Type B pancreatic cell (in vitro differentiated cells): Measurements from ENCODE around the gene MYLK. TPM values are rescaled to one million over a fixed set of nuclear protein-coding genes. Genes with fewer than 3 reads are reported as not detected.
"Not testable (repeated sequence)": the region's sequence is repeated elsewhere in the genome, so short reads cannot be mapped to it uniquely, and the experiment has no call there.

ENCODE experiments used
- DNase-seq: peaks from one replicate; pipeline ENCODE4 v3.0.0; 2021; ENCODE audit warnings: mixed read lengths; ENCODE audit not compliant: unreplicated experiment; ENCODE audit errors: extremely low spot score
- H3K27ac Mint-ChIP-seq: 2 replicates; pipeline ENCODE4 v1.8.0; 2021; ENCODE audit warnings: mild to moderate bottlenecking, mixed read lengths
- H3K27me3 Mint-ChIP-seq: 2 replicates; pipeline ENCODE4 v1.8.0; 2021; ENCODE audit warnings: mixed read lengths
- H3K36me3 Mint-ChIP-seq: 2 replicates; pipeline ENCODE4 v1.8.0; 2021; ENCODE audit warnings: mixed read lengths
- H3K4me1 Mint-ChIP-seq: one replicate; pipeline ENCODE4 v1.8.0; 2021; ENCODE audit warnings: mixed read lengths; ENCODE audit not compliant: unreplicated experiment
- H3K4me3 Mint-ChIP-seq: 2 replicates; pipeline ENCODE4 v1.8.0; 2021; ENCODE audit warnings: mild to moderate bottlenecking, mixed read lengths
- H3K9me3 Mint-ChIP-seq: 2 replicates; pipeline ENCODE4 v1.8.0; 2021; ENCODE audit warnings: mixed read lengths
- CTCF ChIP-seq: fragments of 200-600 bp; sonication (generic); conservative IDR thresholded peaks from 2 replicates; pipeline ENCODE4 v1.5.0; 2021; ENCODE audit warnings: antibody characterized with exemption, mild to moderate bottlenecking
- total RNA-seq: library from RNA; stranded (reverse); gene quantifications from 2 replicates; pipeline ENCODE4 v1.2.1, GENCODE V29; 2021; ENCODE audit warnings: low replicate concordance

The MYLK gene
- total RNA-seq, 1 donor from 2014 or later, result 16.8 TPM

- Mint-ChIP-seq H3K27ac (no peak overlapping the region), H3K4me3 (no peak overlapping the region), H3K4me1 (peaks cover 23% of the 10 kb centered on the region), H3K36me3 (no peaks in the 10 kb centered on the region), H3K27me3 (peaks cover 6% of the 10 kb centered on the region), H3K9me3 (no peaks in the 10 kb centered on the region)
- no peak for DNase-seq
- TF ChIP-seq CTCF, result no peak
Measured at GRCh38 chr3:123722456-123722855, 161.7 kb downstream of the MYLK start.

- H3K4me3 Mint-ChIP-seq, result no peak overlapping the region
- no peaks in the 10 kb centered on the region for H3K9me3 Mint-ChIP-seq
- H3K4me1 Mint-ChIP-seq, result peaks cover 23% of the 10 kb centered on the region
- H3K27ac Mint-ChIP-seq, result no peak overlapping the region
- peak; percentile 43 for DNase-seq
- peaks cover 4% of the 10 kb centered on the region for H3K27me3 Mint-ChIP-seq
- TF ChIP-seq CTCF, result no peak
- H3K36me3 Mint-ChIP-seq, result no peaks in the 10 kb centered on the region
Measured at GRCh38 chr3:123722021-123722420, 162.1 kb downstream of the MYLK start.

GRCh38 chr3:123721095-123721689 is 162.9 kb downstream of the MYLK start:
- peaks cover 23% of the 10 kb centered on the region for H3K4me1 Mint-ChIP-seq
- not testable (repeated sequence) for H3K36me3 Mint-ChIP-seq, H3K4me3 Mint-ChIP-seq, H3K27me3 Mint-ChIP-seq, H3K9me3 Mint-ChIP-seq, H3K27ac Mint-ChIP-seq
- DNase-seq, result peak; percentile 57

- no peaks in the 10 kb centered on the region for H3K36me3 Mint-ChIP-seq
- peak; percentile 47 for DNase-seq
- TF ChIP-seq CTCF, result no peak
- no peak overlapping the region for H3K4me3 Mint-ChIP-seq
- no peaks in the 10 kb centered on the region for H3K27me3 Mint-ChIP-seq
- H3K4me1 Mint-ChIP-seq, result peaks cover 23% of the 10 kb centered on the region
- no peak overlapping the region for H3K27ac Mint-ChIP-seq
- no peaks in the 10 kb centered on the region for H3K9me3 Mint-ChIP-seq
Measured at GRCh38 chr3:123720638-123721037, 163.5 kb downstream of the MYLK start.

GRCh38 chr3:123719862-123720453 is 164.2 kb downstream of the MYLK start:
- H3K36me3 Mint-ChIP-seq, result no peaks in the 10 kb centered on the region
- no peaks in the 10 kb centered on the region for H3K27me3 Mint-ChIP-seq
- H3K9me3 Mint-ChIP-seq, result no peaks in the 10 kb centered on the region
- H3K4me3 Mint-ChIP-seq, result no peak overlapping the region
- peaks cover 23% of the 10 kb centered on the region for H3K4me1 Mint-ChIP-seq
- TF ChIP-seq CTCF, result no peak
- no peak overlapping the region for H3K27ac Mint-ChIP-seq
- peak; percentile 62 for DNase-seq

- peak; percentile 75 for DNase-seq
- not testable (repeated sequence) for H3K27ac Mint-ChIP-seq
- peaks cover 23% of the 10 kb centered on the region for H3K4me1 Mint-ChIP-seq
Measured at GRCh38 chr3:123719061-123719756, 164.9 kb downstream of the MYLK start.

More at GRCh38 chr3:123719061-123719756, 164.9 kb downstream of the MYLK start:
- H3K4me3 Mint-ChIP-seq, H3K9me3 Mint-ChIP-seq, H3K27me3 Mint-ChIP-seq, H3K36me3 Mint-ChIP-seq: not testable (repeated sequence)
- peak; percentile 80 for TF ChIP-seq CTCF
